HG03135 (cell line): ENCODE data around the gene HHLA2.
A peak's percentile ranks its signal among the peaks of the same experiment; 100 is the strongest.
"Not testable (repeated sequence)": the region's sequence is repeated elsewhere in the genome, so short reads cannot be mapped to it uniquely, and the experiment has no call there.

Experiments used
- ATAC-seq: cut with Tn5 transposase; IDR thresholded peaks from one replicate; pipeline ENCODE4 v1.9.1; 2021; ENCODE audit warnings: mild to moderate bottlenecking, moderate library complexity; ENCODE audit not compliant: unreplicated experiment

Gene HHLA2

GRCh38 chr3:108338901-108339545 lies 42.7 kb downstream of the HHLA2 start:
- peak; percentile 62 for ATAC-seq

GRCh38 chr3:108341911-108342310 lies 45.6 kb downstream of the HHLA2 start:
- ATAC-seq: no peak

- ATAC-seq: no peak
These were observed 46.6 kb downstream of the HHLA2 start for GRCh38 chr3:108342837-108343486.

GRCh38 chr3:108343491-108343890 lies 47.1 kb downstream of the HHLA2 start:
- ATAC-seq: no peak

- no peak for ATAC-seq
These were observed 49.3 kb downstream of the HHLA2 start for GRCh38 chr3:108345492-108346205.

- no peak for ATAC-seq
These were observed 50.2 kb downstream of the HHLA2 start for GRCh38 chr3:108346301-108347227.

GRCh38 chr3:108352176-108352575 lies 55.8 kb downstream of the HHLA2 start:
- ATAC-seq: no peak

- no peak for ATAC-seq
These were observed 58.2 kb downstream of the HHLA2 start for GRCh38 chr3:108354562-108354961.

- no peak for ATAC-seq
These were observed 60.7 kb downstream of the HHLA2 start for GRCh38 chr3:108357042-108357441.

- ATAC-seq: no peak
These were observed 62.7 kb downstream of the HHLA2 start for GRCh38 chr3:108359011-108359410.

GRCh38 chr3:108376026-108376425 lies 79.7 kb downstream of the HHLA2 start:
- ATAC-seq: no peak

GRCh38 chr3:108377384-108377783 lies 81.0 kb downstream of the HHLA2 start:
- no peak for ATAC-seq

- no peak for ATAC-seq
These were observed 82.0 kb downstream of the HHLA2 start for GRCh38 chr3:108378153-108378951.

- not testable (repeated sequence) for ATAC-seq
These were observed 82.6 kb downstream of the HHLA2 start for GRCh38 chr3:108378952-108379342.

- no peak for ATAC-seq
These were observed 83.9 kb downstream of the HHLA2 start for GRCh38 chr3:108380128-108380795.

GRCh38 chr3:108381529-108382140 lies 85.3 kb downstream of the HHLA2 start:
- ATAC-seq: no peak

GRCh38 chr3:108383306-108383705 lies 87.0 kb downstream of the HHLA2 start:
- ATAC-seq: no peak

GRCh38 chr3:108387063-108387462 lies 90.7 kb downstream of the HHLA2 start:
- ATAC-seq: no peak
